MG63 (cell line): ENCODE data around the gene RNF150. TPM values are rescaled to one million over a fixed set of nuclear protein-coding genes. Genes with fewer than 3 reads are reported as not detected.

ENCODE experiments used
- DNase-seq: peaks from one replicate; pipeline ENCODE4 v3.0.0-alpha.2; 2020
- H3K27me3 ChIP-seq: fragments of 250-450 bp; sonication (Bioruptor Pico); 2 replicates; pipeline ENCODE4 v1.5.1; 2020; ENCODE audit warnings: mild to moderate bottlenecking, moderate library complexity
- H3K36me3 ChIP-seq: fragments of 250-450 bp; sonication (Bioruptor Pico); 2 replicates; pipeline ENCODE4 v1.5.1; 2020; ENCODE audit warnings: mild to moderate bottlenecking, moderate library complexity
- H3K4me3 ChIP-seq: fragments of 250-450 bp; sonication (Bioruptor Pico); 2 replicates; pipeline ENCODE4 v1.5.1; 2020; ENCODE audit warnings: mild to moderate bottlenecking, moderate library complexity
- H3K9me3 ChIP-seq: fragments of 250-450 bp; sonication (Bioruptor Pico); 2 replicates; pipeline ENCODE4 v1.5.1; 2020; ENCODE audit warnings: mild to moderate bottlenecking, moderate library complexity
- total RNA-seq: library from RNA; depleted of rRNA; stranded (reverse); fragments of >200 nt; shearing (Covaris generic); gene quantifications from 2 replicates; pipeline ENCODE4 v1.2.3, GENCODE V29; 2014; ENCODE audit warnings: low replicate concordance

The RNF150 gene
- total RNA-seq, 1 experiment from 2014 or later: 7.4 TPM

- Histone ChIP-seq H3K9me3 (no peaks in the 10 kb centered on the region), H3K4me3 (no peak overlapping the region), H3K36me3 (no peaks in the 10 kb centered on the region), H3K27me3 (no peaks in the 10 kb centered on the region)
- DNase-seq: no peak
Observed at GRCh38 chr4:141023051-141023450, 110.2 kb downstream of the RNF150 start.

- Histone ChIP-seq H3K36me3 (no peaks in the 10 kb centered on the region), H3K4me3 (no peak overlapping the region), H3K9me3 (no peaks in the 10 kb centered on the region), H3K27me3 (no peaks in the 10 kb centered on the region)
- no peak for DNase-seq
Observed at GRCh38 chr4:141022111-141022695, 111.1 kb downstream of the RNF150 start.

- Histone ChIP-seq H3K9me3 (no peaks in the 10 kb centered on the region), H3K36me3 (no peaks in the 10 kb centered on the region), H3K27me3 (no peaks in the 10 kb centered on the region), H3K4me3 (no peak overlapping the region)
- no peak for DNase-seq
Observed at GRCh38 chr4:141021397-141022110, 111.7 kb downstream of the RNF150 start.

- no peaks in the 10 kb centered on the region for H3K9me3 ChIP-seq
- H3K4me3 ChIP-seq: no peak overlapping the region
- H3K27me3 ChIP-seq: no peaks in the 10 kb centered on the region
- DNase-seq: no peak
- H3K36me3 ChIP-seq: no peaks in the 10 kb centered on the region
Observed at GRCh38 chr4:141020801-141021261, 112.4 kb downstream of the RNF150 start.

- no peaks in the 10 kb centered on the region for H3K36me3 ChIP-seq
- no peaks in the 10 kb centered on the region for H3K27me3 ChIP-seq
- no peak for DNase-seq
- no peaks in the 10 kb centered on the region for H3K9me3 ChIP-seq
- no peak overlapping the region for H3K4me3 ChIP-seq
Observed at GRCh38 chr4:141019768-141020167, 113.5 kb downstream of the RNF150 start.

GRCh38 chr4:141016117-141016798, 117.0 kb downstream of the RNF150 start:
- no peak for DNase-seq
- no peaks in the 10 kb centered on the region for H3K9me3 ChIP-seq
- H3K4me3 ChIP-seq: no peak overlapping the region
- no peaks in the 10 kb centered on the region for H3K27me3 ChIP-seq
- no peaks in the 10 kb centered on the region for H3K36me3 ChIP-seq

GRCh38 chr4:141013899-141014298, 119.4 kb downstream of the RNF150 start:
- Histone ChIP-seq H3K27me3 (no peaks in the 10 kb centered on the region), H3K9me3 (no peaks in the 10 kb centered on the region), H3K4me3 (no peak overlapping the region), H3K36me3 (no peaks in the 10 kb centered on the region)
- DNase-seq: no peak

GRCh38 chr4:141011901-141012315, 121.4 kb downstream of the RNF150 start:
- Histone ChIP-seq H3K36me3 (no peaks in the 10 kb centered on the region), H3K4me3 (no peak overlapping the region), H3K9me3 (no peaks in the 10 kb centered on the region), H3K27me3 (no peaks in the 10 kb centered on the region)
- no peak for DNase-seq

GRCh38 chr4:141009931-141010330, 123.3 kb downstream of the RNF150 start:
- no peak overlapping the region for H3K4me3 ChIP-seq
- H3K27me3 ChIP-seq: no peaks in the 10 kb centered on the region
- H3K36me3 ChIP-seq: no peaks in the 10 kb centered on the region
- DNase-seq: no peak
- no peaks in the 10 kb centered on the region for H3K9me3 ChIP-seq

- Histone ChIP-seq H3K36me3 (no peaks in the 10 kb centered on the region), H3K4me3 (no peak overlapping the region), H3K9me3 (no peaks in the 10 kb centered on the region), H3K27me3 (no peaks in the 10 kb centered on the region)
- DNase-seq: no peak
Observed at GRCh38 chr4:141009129-141009528, 124.1 kb downstream of the RNF150 start.

GRCh38 chr4:141006242-141006802, 126.9 kb downstream of the RNF150 start:
- no peak for DNase-seq

GRCh38 chr4:141004823-141005222, 128.4 kb downstream of the RNF150 start:
- no peaks in the 10 kb centered on the region for H3K9me3 ChIP-seq
- H3K4me3 ChIP-seq: no peak overlapping the region
- H3K36me3 ChIP-seq: no peaks in the 10 kb centered on the region
- DNase-seq: no peak
- no peaks in the 10 kb centered on the region for H3K27me3 ChIP-seq

More at GRCh38 chr4:141006242-141006802, 126.9 kb downstream of the RNF150 start:
- Histone ChIP-seq H3K36me3 (no peaks in the 10 kb centered on the region), H3K4me3 (no peak overlapping the region), H3K27me3 (no peaks in the 10 kb centered on the region), H3K9me3 (no peaks in the 10 kb centered on the region)

GRCh38 chr4:141003193-141003592, 130.1 kb downstream of the RNF150 start:
- Histone ChIP-seq H3K9me3 (no peaks in the 10 kb centered on the region), H3K36me3 (no peaks in the 10 kb centered on the region), H3K4me3 (no peak overlapping the region), H3K27me3 (no peaks in the 10 kb centered on the region)
- no peak for DNase-seq

- no peaks in the 10 kb centered on the region for H3K9me3 ChIP-seq
- H3K4me3 ChIP-seq: no peak overlapping the region
- H3K36me3 ChIP-seq: no peaks in the 10 kb centered on the region
- no peak for DNase-seq
- H3K27me3 ChIP-seq: no peaks in the 10 kb centered on the region
Observed at GRCh38 chr4:141002323-141002805, 130.9 kb downstream of the RNF150 start.

GRCh38 chr4:140996766-140997165, 136.5 kb downstream of the RNF150 start:
- Histone ChIP-seq H3K27me3 (no peaks in the 10 kb centered on the region), H3K9me3 (no peaks in the 10 kb centered on the region), H3K4me3 (no peak overlapping the region), H3K36me3 (no peaks in the 10 kb centered on the region)
- no peak for DNase-seq

GRCh38 chr4:140995058-140995457, 138.2 kb downstream of the RNF150 start:
- H3K4me3 ChIP-seq: no peak overlapping the region
- H3K9me3 ChIP-seq: no peaks in the 10 kb centered on the region
- H3K36me3 ChIP-seq: no peaks in the 10 kb centered on the region
- no peak for DNase-seq
- H3K27me3 ChIP-seq: no peaks in the 10 kb centered on the region

GRCh38 chr4:140994015-140994414, 139.3 kb downstream of the RNF150 start:
- Histone ChIP-seq H3K4me3 (no peak overlapping the region), H3K9me3 (no peaks in the 10 kb centered on the region), H3K36me3 (no peaks in the 10 kb centered on the region), H3K27me3 (no peaks in the 10 kb centered on the region)
- no peak for DNase-seq
